ENCODE results near the gene TGFB1I1.

The TGFB1I1 gene

GRCh38 chr16:31489298-31489564 is 17.3 kb downstream of the TGFB1I1 start:
- no peak for TF ChIP-seq CTCF (conservative IDR thresholded peaks at IDR 0.05; ENCODE audit: low read depth, low read length)
- Histone ChIP-seq H4K20me1 (ENCODE audit: insufficient read depth) (no peaks in the 10 kb centered on the region), H3K4me1 (ENCODE audit: low read depth, poor library complexity, severe bottlenecking) (no peaks in the 10 kb centered on the region), H3K36me3 (ENCODE audit: insufficient read depth) (no peaks in the 10 kb centered on the region), H3K9ac (no peak overlapping the region), H3K27ac (no peak overlapping the region), H2AFZ (ENCODE audit: low read depth) (no peak overlapping the region), H3K4me3 (IDR thresholded peaks at IDR 0.05; ENCODE audit: insufficient read depth, low read depth, low read length) (no peak overlapping the region), H3K27me3 (ENCODE audit: insufficient read depth, low read depth) (no peaks in the 10 kb centered on the region), H3K79me2 (ENCODE audit: insufficient read depth, low read depth) (no peaks in the 10 kb centered on the region), H3K4me2 (no peak overlapping the region)

GRCh38 chr16:31489616-31490584 is 17.9 kb downstream of the TGFB1I1 start:
- no peaks in the 10 kb centered on the region for H3K4me1 ChIP-seq (ENCODE audit: low read depth, poor library complexity, severe bottlenecking)
- H3K9ac ChIP-seq, result no peak overlapping the region
- H2AFZ ChIP-seq (ENCODE audit: low read depth), result no peak overlapping the region
- H3K79me2 ChIP-seq (ENCODE audit: insufficient read depth, low read depth), result no peaks in the 10 kb centered on the region
- no peaks in the 10 kb centered on the region for H4K20me1 ChIP-seq (ENCODE audit: insufficient read depth)
- no peaks in the 10 kb centered on the region for H3K27me3 ChIP-seq (ENCODE audit: insufficient read depth, low read depth)
- H3K4me2 ChIP-seq, result no peak overlapping the region
- H3K4me3 ChIP-seq (IDR thresholded peaks at IDR 0.05; ENCODE audit: insufficient read depth, low read depth, low read length), result no peak overlapping the region
- TF ChIP-seq CTCF (conservative IDR thresholded peaks at IDR 0.05; ENCODE audit: low read depth, low read length), result no peak
- no peak overlapping the region for H3K27ac ChIP-seq
- no peaks in the 10 kb centered on the region for H3K36me3 ChIP-seq (ENCODE audit: insufficient read depth)

GRCh38 chr16:31491778-31492418 is 19.9 kb downstream of the TGFB1I1 start:
- Histone ChIP-seq H3K36me3 (ENCODE audit: insufficient read depth) (no peaks in the 10 kb centered on the region), H3K27ac (no peak overlapping the region), H3K27me3 (ENCODE audit: insufficient read depth, low read depth) (no peaks in the 10 kb centered on the region), H3K4me2 (no peak overlapping the region), H4K20me1 (ENCODE audit: insufficient read depth) (no peaks in the 10 kb centered on the region), H3K4me3 (IDR thresholded peaks at IDR 0.05; ENCODE audit: insufficient read depth, low read depth, low read length) (no peak overlapping the region), H3K9ac (no peak overlapping the region), H2AFZ (ENCODE audit: low read depth) (no peak overlapping the region), H3K79me2 (ENCODE audit: insufficient read depth, low read depth) (no peaks in the 10 kb centered on the region), H3K4me1 (ENCODE audit: low read depth, poor library complexity, severe bottlenecking) (no peaks in the 10 kb centered on the region)
- TF ChIP-seq CTCF (conservative IDR thresholded peaks at IDR 0.05; ENCODE audit: low read depth, low read length), result no peak

GRCh38 chr16:31493506-31494125 is 21.7 kb downstream of the TGFB1I1 start:
- Histone ChIP-seq H3K79me2 (ENCODE audit: insufficient read depth, low read depth) (no peaks in the 10 kb centered on the region), H3K4me2 (no peak overlapping the region), H3K27ac (no peak overlapping the region), H2AFZ (ENCODE audit: low read depth) (no peak overlapping the region), H3K4me1 (ENCODE audit: low read depth, poor library complexity, severe bottlenecking) (no peaks in the 10 kb centered on the region), H3K4me3 (IDR thresholded peaks at IDR 0.05; ENCODE audit: insufficient read depth, low read depth, low read length) (no peak overlapping the region), H3K9ac (no peak overlapping the region), H3K27me3 (ENCODE audit: insufficient read depth, low read depth) (no peaks in the 10 kb centered on the region), H3K36me3 (ENCODE audit: insufficient read depth) (no peaks in the 10 kb centered on the region), H4K20me1 (ENCODE audit: insufficient read depth) (no peaks in the 10 kb centered on the region)
- no peak for TF ChIP-seq CTCF (conservative IDR thresholded peaks at IDR 0.05; ENCODE audit: low read depth, low read length)
